ENCODE data around the gene HOGA1. TPM values are rescaled to one million over a fixed set of nuclear protein-coding genes. Genes with fewer than 3 reads are reported as not detected.
"Not testable (repeated sequence)": the region's sequence is repeated elsewhere in the genome, so short reads cannot be mapped to it uniquely, and the experiment has no call there.

The HOGA1 gene
- polyA plus RNA-seq, 3 donors: 1.2 to 6.6 (median 4.6) TPM

DNA sequence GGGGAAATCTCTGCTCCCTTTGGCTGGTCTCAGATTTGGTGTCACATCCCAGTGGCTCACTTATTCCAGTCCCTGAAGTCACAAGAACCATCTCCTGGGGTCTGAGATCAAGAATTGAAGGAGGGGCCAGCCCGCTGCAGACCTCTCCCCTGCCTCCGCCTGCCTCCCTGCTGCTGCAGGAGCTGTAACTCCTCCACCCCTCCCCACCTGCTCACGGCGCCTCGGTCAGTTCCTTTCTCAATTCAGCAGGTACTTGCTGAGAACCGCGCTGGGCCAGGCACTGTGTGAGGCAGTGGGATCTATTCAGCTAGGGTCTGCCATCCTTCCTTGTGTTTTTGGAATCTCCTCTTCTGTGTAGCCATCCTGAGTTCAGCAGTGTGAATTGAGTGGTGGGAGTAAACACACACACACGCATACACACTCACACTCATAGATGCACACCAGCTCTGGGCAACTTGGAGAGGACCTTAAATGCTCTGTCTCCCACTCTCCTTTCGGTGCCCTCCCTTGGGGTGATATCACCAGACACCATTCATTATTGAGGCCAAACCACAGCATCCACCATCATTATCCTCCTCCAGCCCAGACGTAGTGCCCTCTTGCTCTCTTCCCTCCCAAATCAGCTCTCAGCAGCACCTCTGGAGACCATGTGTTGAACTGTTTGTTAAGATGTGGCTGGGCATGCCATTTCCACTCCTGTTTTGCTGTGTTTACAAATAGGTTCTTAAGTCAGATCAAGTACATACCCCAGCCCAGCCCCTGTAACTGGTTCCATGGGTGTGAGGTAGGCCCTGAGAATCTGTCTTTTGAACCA, 33.6 kb upstream of the HOGA1 start:
- WGBS, 3 donors: 82 to 88% (median 84%) methylated on average over 10 of the region's 10 CpGs
- no peak overlapping the region for H3K27ac ChIP-seq (ENCODE audit: low read depth, low read length)

DNA sequence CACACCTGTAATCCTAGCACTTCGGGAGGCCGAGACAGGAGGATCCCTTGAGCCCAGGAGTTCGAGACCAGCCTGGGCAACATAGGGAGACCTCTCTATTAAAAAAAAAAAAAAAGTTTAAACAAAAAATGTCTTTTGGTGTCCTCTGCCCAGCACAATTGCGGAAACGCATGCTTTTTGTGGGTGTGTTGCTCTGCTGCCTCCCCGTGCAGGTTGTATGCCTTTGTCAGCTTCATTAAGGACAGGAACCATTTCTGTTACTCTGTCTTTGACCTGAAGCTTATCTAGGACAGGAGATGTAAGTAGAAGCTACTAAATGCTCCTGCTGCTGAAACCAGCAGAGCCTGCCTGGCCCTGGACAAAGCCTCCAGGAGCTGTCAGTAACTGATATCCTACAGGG, 32.9 kb upstream of the HOGA1 start:
- 87 to 94% (median 87%) methylated on average over 6 of the region's 6 CpGs for WGBS, 3 donors
- H3K27ac ChIP-seq (ENCODE audit: low read depth, low read length): no peak overlapping the region

DNA sequence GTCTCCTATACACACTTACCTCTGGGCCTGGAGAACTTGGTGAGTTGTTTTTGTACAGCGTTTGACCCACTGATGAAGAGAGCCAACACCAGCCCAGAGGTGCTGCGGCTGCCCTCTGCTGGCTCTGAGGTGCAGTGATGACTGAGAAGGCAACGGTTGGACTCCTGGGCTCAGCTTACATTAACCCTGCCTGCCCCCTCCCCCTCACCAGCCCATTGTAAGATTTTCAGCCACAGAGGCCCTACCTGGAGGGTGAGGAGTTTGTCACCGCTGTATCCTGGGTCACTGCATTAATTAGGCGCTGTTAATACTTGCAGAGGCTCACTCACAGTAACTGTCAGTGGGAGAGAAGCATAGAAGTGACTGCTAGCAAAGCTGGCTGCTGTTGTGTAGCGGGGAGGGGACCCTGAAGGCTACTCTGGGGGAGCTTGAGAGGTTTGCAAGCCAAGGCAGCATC, 30.6 kb upstream of the HOGA1 start:
- no peak overlapping the region for H3K27ac ChIP-seq (ENCODE audit: low read depth, low read length)
- WGBS, 3 donors: 21 to 25% (median 21%) methylated on average over 6 of the region's 6 CpGs

DNA sequence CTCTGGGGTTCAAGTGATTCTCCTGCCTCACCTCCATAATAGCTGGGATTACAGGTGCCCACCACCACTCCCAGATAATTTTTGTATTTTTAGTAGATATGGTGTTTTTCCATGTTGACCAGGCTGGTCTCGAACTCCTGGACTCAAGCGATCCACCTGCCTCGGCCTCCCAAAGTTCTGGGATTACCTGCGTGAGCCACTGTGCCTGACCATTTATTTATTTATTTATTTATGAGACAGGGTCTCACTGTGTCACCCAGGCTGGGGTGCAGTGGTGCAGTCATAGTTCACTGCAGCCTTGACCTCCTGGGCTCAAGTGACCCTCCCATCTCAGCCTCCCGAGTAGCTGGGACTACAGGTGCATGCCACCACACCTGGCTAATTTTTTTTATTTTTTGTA, 29.9 kb upstream of the HOGA1 start:
- WGBS, 3 donors: 95 to 97% (median 96%) methylated on average over 5 of the region's 5 CpGs

DNA sequence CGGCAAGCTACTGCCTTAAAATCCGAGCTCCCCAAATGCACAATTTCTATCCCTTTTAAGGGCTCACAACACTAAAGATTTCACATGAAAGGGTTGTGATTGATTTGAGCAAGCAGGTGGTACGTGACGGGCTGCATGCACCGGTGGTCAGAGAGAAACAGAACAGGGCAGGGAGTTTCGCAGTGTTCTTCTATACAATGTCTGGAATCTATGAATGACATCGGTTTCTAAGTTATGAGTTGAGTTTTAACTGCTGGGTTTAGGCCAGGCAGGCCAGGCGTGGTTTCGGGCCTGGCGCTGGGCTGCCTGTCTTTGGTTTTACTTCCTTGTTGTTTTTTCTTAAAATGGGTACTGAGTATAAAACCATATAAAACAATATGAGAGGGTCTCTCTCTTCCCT, 28.6 kb upstream of the HOGA1 start:
- WGBS, 3 donors: 90 to 96% (median 96%) methylated on average over 7 to 10 of the region's 10 CpGs
- H3K27ac ChIP-seq (ENCODE audit: low read depth, low read length): not testable (repeated sequence)

More for the DNA sequence above, 29.9 kb upstream of the HOGA1 start:
- not testable (repeated sequence) for H3K27ac ChIP-seq (ENCODE audit: low read depth, low read length)

DNA sequence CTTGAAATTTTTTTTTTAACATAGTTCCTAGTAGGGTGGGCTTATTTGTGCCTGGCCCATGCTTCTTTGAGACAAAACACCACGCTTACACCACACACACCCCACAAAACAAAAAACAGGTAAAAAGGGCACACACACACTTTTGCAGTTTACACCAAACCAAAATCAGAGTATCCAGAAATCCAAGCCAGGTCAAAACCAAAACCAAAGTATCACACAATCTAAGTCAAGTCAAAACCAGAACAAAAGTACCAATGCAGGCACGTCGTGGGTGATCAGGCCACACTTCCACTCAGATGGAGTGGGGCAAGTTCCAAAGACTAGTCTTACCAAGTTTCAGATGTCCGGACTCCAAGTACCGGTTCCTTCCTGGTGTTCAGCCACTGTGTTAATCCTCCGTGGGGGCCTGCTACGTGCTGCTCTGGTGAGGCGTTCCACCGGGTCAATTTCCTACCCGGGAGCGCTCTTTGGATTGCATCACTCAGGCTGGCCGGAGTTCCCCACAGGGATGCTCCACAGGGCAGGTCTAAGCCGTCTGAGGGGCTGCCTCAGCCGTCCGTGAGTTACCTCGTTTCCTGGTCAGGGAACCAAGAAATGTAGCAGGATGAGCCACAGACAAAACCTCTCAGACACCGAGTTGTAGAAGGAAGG, 23.3 kb upstream of the HOGA1 start:
- 62 to 81% (median 71%) methylated on average over 17 of the region's 17 CpGs for WGBS, 3 donors
- H3K27ac ChIP-seq (ENCODE audit: low read depth, low read length): not testable (repeated sequence)

DNA sequence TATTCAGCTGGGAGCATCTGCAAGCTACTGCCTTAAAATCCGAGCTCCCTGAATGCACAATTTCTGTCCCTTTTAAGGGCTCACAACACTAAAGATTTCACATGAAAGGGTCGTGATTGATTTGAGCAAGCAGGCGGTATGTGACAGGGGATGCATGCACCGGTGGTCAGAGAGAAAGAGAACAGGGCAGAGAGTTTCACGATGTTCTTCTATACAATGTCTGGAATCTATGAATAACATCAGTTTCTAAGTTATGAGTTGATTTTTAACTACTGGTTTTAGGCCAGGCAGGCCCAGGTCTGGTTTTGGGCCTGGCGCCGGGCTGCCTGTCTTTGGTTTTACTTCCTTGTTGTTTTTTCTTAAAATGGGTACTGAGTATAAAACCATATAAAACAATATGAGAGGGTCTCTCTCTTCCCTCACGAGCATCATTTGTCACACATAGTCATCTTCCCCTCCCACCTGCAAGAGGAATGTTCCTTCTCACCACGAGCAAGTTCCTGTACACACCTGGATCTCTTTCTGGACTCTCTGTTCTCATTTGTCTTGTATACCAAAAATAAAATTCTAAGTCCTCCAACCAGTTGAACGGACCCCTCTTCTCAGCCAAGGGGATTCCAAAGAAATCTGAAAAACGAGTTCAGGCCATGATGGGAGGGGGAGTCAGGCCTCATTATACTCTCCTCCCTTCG, 22.7 kb upstream of the HOGA1 start:
- 79 to 94% (median 92%) methylated on average over 12 of the region's 12 CpGs for WGBS, 3 donors
- H3K27ac ChIP-seq (ENCODE audit: low read depth, low read length): not testable (repeated sequence)

DNA sequence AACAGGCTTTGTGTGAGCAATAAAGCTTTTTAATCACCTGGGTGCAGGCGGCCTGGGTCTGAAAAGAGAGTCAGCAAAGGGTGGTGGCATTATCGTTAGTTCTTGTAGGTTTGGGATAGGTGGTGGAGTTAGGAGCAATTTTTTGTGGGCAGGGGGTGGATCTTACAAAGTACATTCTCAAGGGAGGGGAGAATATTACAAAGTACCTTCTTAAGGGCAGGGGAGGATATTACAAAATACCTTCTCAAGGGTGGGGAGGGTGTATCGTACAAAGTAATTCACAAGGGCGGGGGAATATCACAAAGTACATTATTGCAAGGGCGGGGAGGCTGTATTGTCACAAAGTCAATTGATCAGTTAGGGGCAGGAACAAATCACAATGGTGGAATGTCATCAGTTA, 21.9 kb upstream of the HOGA1 start:
- 88 to 100% (median 93%) methylated on average over 5 of the region's 5 CpGs for WGBS, 3 donors
- H3K27ac ChIP-seq (ENCODE audit: low read depth, low read length): not testable (repeated sequence)

DNA sequence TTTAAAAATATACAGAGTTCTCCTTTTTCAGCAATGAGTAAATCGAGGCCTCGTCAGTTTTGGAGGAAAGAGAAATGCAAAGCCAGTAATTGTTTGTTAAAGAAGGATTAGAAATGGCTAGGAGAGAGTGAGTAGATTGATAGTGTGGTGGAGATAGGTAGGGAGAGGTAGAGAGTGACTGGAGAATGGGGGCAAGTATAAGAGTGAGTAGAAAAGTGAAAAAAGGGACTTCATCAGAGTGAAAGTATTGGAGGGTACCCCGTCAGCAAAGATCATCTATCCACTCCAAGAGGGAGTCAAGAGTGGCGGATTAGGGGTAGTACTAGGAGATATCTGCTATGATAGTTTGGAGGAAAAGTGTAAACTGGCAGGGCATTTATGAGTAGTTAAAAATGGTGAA, 20.9 kb upstream of the HOGA1 start:
- no peak overlapping the region for H3K27ac ChIP-seq (ENCODE audit: low read depth, low read length)
- WGBS, 3 donors: 92 to 97% (median 95%) methylated on average over 4 of the region's 4 CpGs

DNA sequence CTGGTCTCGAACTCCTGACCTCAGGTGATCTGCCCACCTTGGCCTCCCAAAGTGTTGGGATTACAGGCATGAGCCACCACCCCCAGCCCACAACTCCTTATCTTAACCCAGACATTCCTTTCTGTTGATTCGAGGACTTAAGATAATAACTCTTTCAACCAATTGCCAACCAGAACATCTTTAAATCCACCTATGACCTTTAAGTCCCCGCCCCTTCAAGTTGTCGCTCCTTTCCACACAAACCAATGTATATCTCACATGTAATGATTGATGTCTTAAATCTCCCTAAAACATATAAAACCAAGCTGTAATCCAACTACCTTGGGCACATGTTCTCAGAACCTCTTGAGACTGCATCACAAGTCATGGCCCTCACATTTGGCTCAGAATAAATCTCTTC, 19.4 kb upstream of the HOGA1 start:
- no peak overlapping the region for H3K27ac ChIP-seq (ENCODE audit: low read depth, low read length)
- 72 to 91% (median 86%) methylated on average over 4 of the region's 4 CpGs for WGBS, 3 donors

DNA sequence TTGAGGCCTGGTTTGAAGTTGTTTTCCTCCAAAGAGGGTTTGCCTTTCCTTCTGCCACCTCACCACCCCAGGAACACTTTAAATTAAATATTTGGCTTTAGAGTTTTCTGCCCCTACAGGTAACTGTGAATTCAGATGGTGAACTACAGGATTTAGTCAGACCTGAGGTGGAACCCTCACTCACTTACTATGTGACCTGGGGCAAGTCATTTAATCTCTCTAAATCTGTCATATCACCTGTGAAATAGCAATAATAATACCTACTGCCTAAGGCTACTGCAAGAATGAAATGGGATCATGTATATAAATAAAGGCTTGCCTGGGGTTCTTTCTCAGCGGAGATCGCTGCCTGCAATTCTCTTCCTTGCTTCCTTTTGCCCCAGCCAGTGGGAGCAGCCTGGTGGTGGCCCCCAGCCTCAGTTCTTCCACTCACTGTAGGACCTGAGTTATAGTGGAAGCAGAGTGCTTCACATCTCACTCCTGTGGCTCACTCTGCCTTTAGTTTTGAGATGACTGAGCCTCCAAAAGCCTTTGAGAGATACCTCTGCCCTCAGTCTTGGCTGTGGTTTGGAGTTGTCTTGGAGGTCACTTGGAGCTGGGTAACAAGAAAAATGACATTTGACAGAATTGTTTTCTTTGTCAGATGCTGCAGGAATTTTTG, 17.7 kb upstream of the HOGA1 start:
- H3K27ac ChIP-seq (ENCODE audit: low read depth, low read length): no peak overlapping the region
- 90 to 100% (median 98%) methylated on average over 2 of the region's 2 CpGs for WGBS, 3 donors

DNA sequence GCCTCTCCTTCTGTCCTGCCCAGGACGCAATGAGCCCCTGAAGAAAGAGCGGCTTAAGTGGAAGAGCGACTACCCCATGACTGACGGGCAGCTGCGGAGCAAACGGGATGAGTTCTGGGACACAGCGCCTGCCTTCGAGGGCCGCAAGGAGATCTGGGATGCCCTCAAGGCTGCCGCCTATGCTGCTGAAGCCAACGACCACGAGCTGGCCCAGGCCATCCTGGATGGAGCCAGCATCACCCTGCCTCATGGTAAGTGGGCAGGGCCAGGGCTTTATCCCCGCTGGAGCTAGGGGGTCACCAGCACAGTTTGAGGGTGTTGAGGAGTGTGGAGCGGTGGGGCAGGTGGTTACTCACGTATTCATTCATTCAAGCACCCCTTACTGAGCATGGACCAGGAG, 16.3 kb upstream of the HOGA1 start:
- H3K27ac ChIP-seq (ENCODE audit: low read depth, low read length): no peak overlapping the region
- 93 to 95% (median 95%) methylated on average over 15 of the region's 15 CpGs for WGBS, 3 donors

DNA sequence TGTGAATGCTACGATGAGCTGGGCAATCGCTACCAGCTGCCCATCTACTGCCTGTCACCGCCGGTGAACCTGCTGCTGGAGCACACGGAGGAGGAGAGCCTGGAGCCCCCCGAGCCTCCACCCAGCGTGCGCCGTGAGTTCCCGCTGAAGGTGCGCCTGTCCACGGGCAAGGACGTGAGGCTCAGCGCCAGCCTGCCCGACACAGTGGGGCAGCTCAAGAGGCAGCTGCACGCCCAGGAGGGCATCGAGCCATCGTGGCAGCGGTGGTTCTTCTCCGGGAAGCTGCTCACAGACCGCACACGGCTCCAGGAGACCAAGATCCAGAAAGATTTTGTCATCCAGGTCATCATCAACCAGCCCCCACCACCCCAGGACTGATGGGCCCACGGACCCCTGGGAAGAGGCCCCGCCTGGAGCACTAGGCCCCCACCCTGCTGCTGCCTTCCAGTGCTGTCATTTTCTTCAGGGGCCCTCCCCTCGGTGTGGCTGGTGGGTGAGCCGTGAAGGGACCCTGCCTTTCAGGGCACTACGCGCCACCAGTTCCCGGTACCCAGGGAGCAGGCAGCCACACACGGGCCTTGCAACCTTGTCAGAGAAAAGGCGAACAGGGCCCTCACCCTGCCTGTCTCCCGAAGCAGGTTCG, 13.9 kb upstream of the HOGA1 start:
- WGBS, 3 donors: 88 to 93% (median 92%) methylated on average over 32 to 33 of the region's 33 CpGs
- H3K27ac ChIP-seq (ENCODE audit: low read depth, low read length): no peak overlapping the region

DNA sequence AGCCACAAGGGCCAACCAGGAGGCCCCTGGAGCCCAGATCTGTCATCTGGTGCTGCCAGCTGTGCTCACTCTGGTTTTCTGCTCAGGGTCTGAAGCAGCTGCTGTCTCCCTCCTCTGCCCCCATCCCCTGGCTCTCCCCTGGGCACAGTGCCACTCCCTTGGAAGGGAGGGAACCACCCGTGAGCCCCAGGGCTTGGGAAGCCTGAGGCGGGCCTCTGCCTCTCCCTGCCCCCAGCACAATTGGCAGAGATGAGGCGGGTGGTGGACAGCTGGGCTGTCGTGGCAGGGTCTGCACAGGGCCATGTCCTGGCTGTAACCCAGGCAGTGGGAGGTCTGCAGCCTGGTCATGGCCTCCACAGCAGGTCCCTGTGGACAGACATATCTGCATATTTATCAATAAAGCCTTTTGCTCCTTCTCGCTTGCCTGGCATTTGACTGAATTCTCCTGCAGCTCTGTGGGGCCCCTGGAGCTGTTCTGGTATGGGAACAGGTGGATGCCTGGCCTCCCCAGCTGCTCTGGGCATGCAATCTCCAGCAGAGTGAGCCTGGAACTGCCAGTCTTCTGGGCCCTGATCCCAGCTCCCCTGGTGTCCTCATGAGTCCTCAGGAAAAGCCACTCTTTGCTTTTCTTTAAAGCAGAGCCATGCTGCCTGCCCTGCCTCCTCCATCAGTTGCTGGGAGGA, 13.3 kb upstream of the HOGA1 start:
- 77 to 87% (median 83%) methylated on average over 5 of the region's 5 CpGs for WGBS, 3 donors
- no peak overlapping the region for H3K27ac ChIP-seq (ENCODE audit: low read depth, low read length)

DNA sequence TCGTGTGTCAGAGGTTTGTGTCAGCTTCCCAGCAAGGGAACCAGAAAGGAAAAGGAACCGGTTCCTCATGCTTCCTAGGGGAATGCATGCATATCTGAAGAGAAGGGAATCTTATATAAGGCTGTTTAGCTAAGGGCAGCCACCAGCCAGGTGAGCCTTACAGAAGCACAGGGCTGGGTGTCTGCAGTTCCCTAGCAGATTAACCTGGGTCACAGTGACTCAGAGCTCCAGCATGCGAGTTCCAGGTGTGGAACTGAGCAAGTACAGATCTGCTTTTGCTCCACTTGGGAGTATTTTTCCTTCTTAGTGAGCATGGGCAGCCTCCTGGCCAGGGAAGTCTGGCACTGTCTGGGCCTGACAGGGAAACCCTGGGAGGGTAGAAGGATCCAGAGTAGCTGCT, 12.6 kb upstream of the HOGA1 start:
- WGBS, 3 donors: 81 to 91% (median 83%) methylated on average over 3 of the region's 3 CpGs
- H3K27ac ChIP-seq (ENCODE audit: low read depth, low read length): no peak overlapping the region

DNA sequence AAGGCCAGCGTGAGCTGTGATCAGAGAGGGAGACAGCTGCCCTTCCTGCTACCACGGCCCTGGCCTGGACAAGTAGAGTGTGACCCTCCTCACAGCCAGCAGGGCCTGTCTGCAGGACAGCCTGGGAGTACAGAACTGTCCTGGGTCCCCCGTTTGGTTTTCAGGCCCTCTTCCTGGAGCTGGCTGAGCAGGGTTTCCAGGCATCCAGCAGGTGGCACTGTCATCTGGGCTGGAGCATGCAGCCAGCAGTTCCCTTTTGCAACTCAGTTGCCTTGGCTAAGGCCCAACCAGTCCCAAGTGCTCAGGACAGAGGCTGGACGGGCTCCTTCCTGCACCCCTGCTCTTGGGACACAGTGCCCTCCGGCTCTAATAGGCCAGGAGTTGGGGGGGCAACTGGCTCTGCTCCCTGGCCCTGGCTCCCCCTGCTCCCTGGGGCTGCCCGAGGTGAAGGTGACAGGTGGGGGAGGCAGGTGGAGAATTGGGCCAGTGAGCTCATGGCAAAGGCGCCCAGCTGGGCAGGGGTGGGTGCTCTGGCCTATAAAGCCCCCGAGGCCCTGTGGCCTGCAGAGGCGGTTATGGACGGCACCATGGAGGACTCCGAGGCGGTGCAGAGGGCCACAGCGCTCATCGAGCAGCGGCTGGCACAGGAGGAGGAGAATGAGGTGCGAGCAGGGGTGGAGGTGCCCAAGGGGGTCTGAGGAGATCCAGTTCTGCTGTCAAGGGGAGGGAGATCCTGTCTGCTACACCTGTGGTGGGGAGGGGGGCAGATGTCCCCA, 11.8 kb upstream of the HOGA1 start, which contains the start of gene ANKRD2:
Gene ANKRD2, plus strand, starts transcription at position 566 of the 776 bp plus-strand sequence. Its CDS starts 10 bp downstream, at position 576.
- no peak within 1 kb of the TSS for H3K27ac ChIP-seq (ENCODE audit: low read depth, low read length)
- 68 to 72% (median 70%) methylated on average over 16 of the region's 16 CpGs for WGBS, 3 donors

DNA sequence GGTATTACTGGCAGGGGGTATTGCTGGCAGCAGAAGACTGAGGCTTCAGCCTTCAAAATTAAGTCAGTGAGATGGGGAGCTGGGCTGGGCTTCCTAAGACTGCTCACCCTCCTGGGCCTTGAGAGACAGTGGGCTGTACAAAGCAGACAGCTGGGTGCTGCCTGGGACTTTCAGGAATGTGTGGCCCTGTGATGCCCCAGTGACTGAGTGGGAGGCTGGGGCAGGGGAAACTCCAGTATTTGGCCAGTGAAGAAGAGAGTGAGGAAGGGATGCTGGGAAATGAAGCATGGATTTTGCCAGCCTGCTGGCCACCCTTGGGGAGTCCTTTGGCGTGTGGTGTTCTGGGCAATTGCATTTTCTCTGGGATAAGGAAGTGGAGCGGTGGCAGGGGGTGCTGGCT, 11.2 kb upstream of the HOGA1 start:
- WGBS, 3 donors: 89 to 95% (median 90%) methylated on average over 2 of the region's 2 CpGs
- no peak overlapping the region for H3K27ac ChIP-seq (ENCODE audit: low read depth, low read length)

All from adipose tissue (tissue), 3 donors.